HUES64 (cell line): Measurements from ENCODE around the gene NCAPH2.
A peak's percentile ranks its signal among the peaks of the same experiment; 100 is the strongest.

ENCODE experiments used
- H3K27ac ChIP-seq: 2 replicates; pipeline ENCODE4 v1.7.0; 2013; ENCODE audit warnings: low read depth, low read length, inconsistent platforms
- H3K27me3 ChIP-seq: 2 replicates; pipeline ENCODE4 v1.6.1; 2013; ENCODE audit warnings: mild to moderate bottlenecking, low read length; ENCODE audit not compliant: insufficient read depth
- H3K36me3 ChIP-seq: 2 replicates; pipeline ENCODE4 v1.6.1; 2013; ENCODE audit warnings: mild to moderate bottlenecking, low read length; ENCODE audit not compliant: insufficient read depth
- H3K4me1 ChIP-seq: 2 replicates; pipeline ENCODE4 v1.6.1; 2013; ENCODE audit warnings: mild to moderate bottlenecking, low read length, moderate library complexity; ENCODE audit not compliant: insufficient read depth
- H3K4me3 ChIP-seq: 2 replicates; pipeline ENCODE4 v1.5.1; 2013; ENCODE audit warnings: mild to moderate bottlenecking, low read length, moderate library complexity
- H3K9ac ChIP-seq: 2 replicates; pipeline ENCODE4 v1.6.1; 2013; ENCODE audit warnings: mild to moderate bottlenecking, low read depth, low read length
- H3K9me3 ChIP-seq: 2 replicates; pipeline ENCODE4 v1.6.1; 2013; ENCODE audit warnings: low read depth, low read length; ENCODE audit not compliant: insufficient read depth
- WGBS: fragments of 150-250, 120-280 bp; methylation state at CpG from one replicate; pipeline ENCODE4 v1.1.7; 2013; ENCODE audit warnings: missing lambda C conversion rate; 5-methylcytosine and 5-hydroxymethylcytosine counted together

Gene NCAPH2

GRCh38 chr22:50467773-50468440 is 40.1 kb upstream of the NCAPH2 start:
- H3K27me3 ChIP-seq = no peaks in the 10 kb centered on the region
- no peak overlapping the region for H3K4me3 ChIP-seq
- peaks cover 7% of the 10 kb centered on the region; the same call in 1 of the 2 replicates for H3K4me1 ChIP-seq
- H3K36me3 ChIP-seq = peaks cover 48% of the 10 kb centered on the region
- H3K9me3 ChIP-seq = no peaks in the 10 kb centered on the region
- no peak overlapping the region for H3K27ac ChIP-seq
- H3K9ac ChIP-seq = no peak overlapping the region
- 89% methylated on average over 22 of the region's 22 CpGs for WGBS

GRCh38 chr22:50468626-50469025 is 39.4 kb upstream of the NCAPH2 start:
- H3K4me1 ChIP-seq = peaks cover 7% of the 10 kb centered on the region; the same call in 1 of the 2 replicates
- no peaks in the 10 kb centered on the region for H3K27me3 ChIP-seq
- 95% methylated on average over 6 of the region's 8 CpGs for WGBS
- no peak overlapping the region for H3K27ac ChIP-seq
- H3K9ac ChIP-seq = no peak overlapping the region
- H3K4me3 ChIP-seq = no peak overlapping the region
- no peaks in the 10 kb centered on the region for H3K9me3 ChIP-seq
- H3K36me3 ChIP-seq = peaks cover 41% of the 10 kb centered on the region

GRCh38 chr22:50469377-50470305 is 38.4 kb upstream of the NCAPH2 start:
- no peak overlapping the region; the same call in 1 of the 2 replicates for H3K27ac ChIP-seq
- H3K9me3 ChIP-seq = no peaks in the 10 kb centered on the region
- H3K4me1 ChIP-seq = peaks cover 7% of the 10 kb centered on the region; the same call in 1 of the 2 replicates
- no peaks in the 10 kb centered on the region for H3K27me3 ChIP-seq
- H3K4me3 ChIP-seq = no peak overlapping the region
- H3K9ac ChIP-seq = no peak overlapping the region
- 51% methylated on average over 23 of the region's 25 CpGs for WGBS
- peaks cover 31% of the 10 kb centered on the region for H3K36me3 ChIP-seq

- H3K4me3 ChIP-seq = no peak overlapping the region
- H3K9me3 ChIP-seq = no peaks in the 10 kb centered on the region
These were observed 37.5 kb upstream of the NCAPH2 start for GRCh38 chr22:50470491-50470890.

GRCh38 chr22:50471197-50471847 is 36.7 kb upstream of the NCAPH2 start:
- H3K4me3 ChIP-seq = no peak overlapping the region
- no peaks in the 10 kb centered on the region for H3K9me3 ChIP-seq
- H3K27me3 ChIP-seq = no peaks in the 10 kb centered on the region
- no peak overlapping the region for H3K27ac ChIP-seq
- peaks cover 14% of the 10 kb centered on the region for H3K36me3 ChIP-seq
- peaks cover 11% of the 10 kb centered on the region; the same call in 1 of the 2 replicates for H3K4me1 ChIP-seq
- 88% methylated on average over 21 of the region's 21 CpGs for WGBS
- H3K9ac ChIP-seq = no peak overlapping the region

More at GRCh38 chr22:50470491-50470890, 37.5 kb upstream of the NCAPH2 start:
- peaks cover 23% of the 10 kb centered on the region for H3K36me3 ChIP-seq
- no peaks in the 10 kb centered on the region for H3K27me3 ChIP-seq
- H3K27ac ChIP-seq = 0 out of 2 replicates have a peak overlapping the region, but pooled peaks have one; percentile 22
- 85% methylated on average over 6 of the region's 6 CpGs for WGBS
- no peak overlapping the region for H3K9ac ChIP-seq
- peaks cover 10% of the 10 kb centered on the region; the same call in 1 of the 2 replicates for H3K4me1 ChIP-seq

GRCh38 chr22:50471962-50472361 is 36.1 kb upstream of the NCAPH2 start:
- 78% methylated on average over 5 of the region's 5 CpGs for WGBS
- no peak overlapping the region for H3K9ac ChIP-seq
- peaks cover 11% of the 10 kb centered on the region; the same call in 1 of the 2 replicates for H3K4me1 ChIP-seq
- H3K9me3 ChIP-seq = no peaks in the 10 kb centered on the region
- no peak overlapping the region for H3K4me3 ChIP-seq
- no peak overlapping the region for H3K27ac ChIP-seq
- H3K36me3 ChIP-seq = peaks cover 8% of the 10 kb centered on the region
- H3K27me3 ChIP-seq = no peaks in the 10 kb centered on the region

- Histone ChIP-seq H3K27me3 (no peaks in the 10 kb centered on the region), H3K9ac (no peak overlapping the region), H3K4me1 (peaks cover 11% of the 10 kb centered on the region; the same call in 1 of the 2 replicates), H3K9me3 (no peaks in the 10 kb centered on the region), H3K36me3 (no peaks in the 10 kb centered on the region), H3K4me3 (no peak overlapping the region), H3K27ac (no peak overlapping the region)
- 84% methylated on average over 6 of the region's 6 CpGs for WGBS
These were observed 34.9 kb upstream of the NCAPH2 start for GRCh38 chr22:50473088-50473487.

- Histone ChIP-seq H3K4me3 (peak overlapping the region; percentile 69), H3K27ac (no peak overlapping the region), H3K9ac (peak overlapping the region; percentile 65), H3K9me3 (no peaks in the 10 kb centered on the region), H3K36me3 (no peaks in the 10 kb centered on the region), H3K4me1 (peaks cover 11% of the 10 kb centered on the region; the same call in 1 of the 2 replicates), H3K27me3 (peaks cover 5% of the 10 kb centered on the region)
- WGBS = 14% methylated on average over 60 of the region's 62 CpGs
These were observed 34.0 kb upstream of the NCAPH2 start for GRCh38 chr22:50473855-50474671.

- Histone ChIP-seq H3K36me3 (no peaks in the 10 kb centered on the region), H3K9me3 (no peaks in the 10 kb centered on the region), H3K27me3 (peaks cover 13% of the 10 kb centered on the region), H3K27ac (peak within 1 kb of the TSS; percentile 46; the same call in 1 of the 2 replicates), H3K9ac (peak within 1 kb of the TSS; percentile 65), H3K4me3 (peak within 1 kb of the TSS; percentile 69), H3K4me1 (peaks cover 11% of the 10 kb centered on the region; the same call in 1 of the 2 replicates)
- WGBS = 4% methylated on average over 97 of the region's 97 CpGs
These were observed 33.0 kb upstream of the NCAPH2 start, which contains the start of gene SBF1 for GRCh38 chr22:50474710-50475651. Gene SBF1 (minus strand): TSS chr22:50475035. CDS start chr22:50474840, 195 bp downstream.
